ENCODE data around the gene MEAK7.

MEAK7 gene

DNA sequence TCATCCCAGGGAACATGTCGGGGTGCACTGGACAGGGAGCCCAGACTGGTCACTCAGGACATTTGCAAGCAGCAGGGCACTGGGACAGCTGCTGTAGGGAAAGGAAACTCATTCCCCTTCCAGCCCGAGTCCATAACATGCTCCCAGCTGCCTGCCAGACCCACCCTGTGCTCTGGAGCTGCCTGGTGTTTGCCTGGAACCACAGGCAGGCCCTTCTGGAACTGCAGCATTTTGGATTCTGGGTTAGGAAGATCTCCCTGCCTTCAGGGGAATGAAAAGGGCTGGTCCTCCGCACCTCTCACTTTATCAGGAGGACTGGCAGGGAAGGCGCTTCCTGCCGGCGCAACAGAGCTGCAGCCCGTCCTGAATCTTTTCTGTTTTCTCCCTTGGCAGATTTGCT, 41.2 kb downstream of the MEAK7 start:
- DNase-seq: no peak

DNA sequence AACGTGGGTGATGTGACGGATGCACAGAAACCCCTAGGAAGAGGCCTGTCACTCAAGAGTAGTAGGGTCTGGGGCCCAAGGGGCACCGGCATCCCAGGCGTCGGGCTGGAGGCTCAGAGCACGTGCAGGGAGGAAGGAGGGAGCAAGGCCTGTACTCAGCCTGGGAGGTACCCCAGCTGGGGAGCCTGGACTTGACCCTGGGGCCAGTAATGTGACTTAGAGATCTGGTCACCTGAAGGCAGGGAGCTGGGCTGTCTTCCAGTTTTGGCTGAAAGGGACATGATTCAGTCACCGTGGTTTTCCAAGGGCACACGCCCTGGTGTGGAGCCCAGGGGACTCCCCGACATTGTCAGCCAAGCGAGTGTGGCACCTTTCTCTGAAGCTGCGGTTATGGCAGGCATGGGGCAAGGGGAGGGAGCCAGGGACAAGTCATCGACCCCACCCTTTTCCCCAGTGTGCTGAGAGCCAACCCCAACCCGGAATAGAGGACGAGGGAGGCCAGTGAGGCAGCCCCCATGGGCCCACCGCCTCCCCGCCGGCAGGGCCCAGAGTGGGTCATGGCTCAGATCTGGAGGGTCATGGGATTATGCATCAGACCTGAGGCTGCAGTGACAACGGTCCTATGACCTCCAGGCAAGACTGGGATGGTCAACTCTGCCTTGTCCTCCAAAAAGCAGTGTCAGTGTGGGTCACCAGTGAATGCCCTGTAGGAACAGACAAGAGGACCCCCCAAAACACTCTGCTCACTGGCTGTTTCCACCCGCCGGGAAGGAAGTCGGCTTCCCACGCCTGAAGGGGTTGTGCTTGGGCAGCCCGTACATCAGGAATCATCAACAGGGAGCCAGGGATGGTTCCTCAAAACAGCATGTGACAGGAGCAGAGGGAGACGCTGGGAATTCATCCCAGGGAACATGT, 41.9 kb downstream of the MEAK7 start:
- DNase-seq: no peak

DNA sequence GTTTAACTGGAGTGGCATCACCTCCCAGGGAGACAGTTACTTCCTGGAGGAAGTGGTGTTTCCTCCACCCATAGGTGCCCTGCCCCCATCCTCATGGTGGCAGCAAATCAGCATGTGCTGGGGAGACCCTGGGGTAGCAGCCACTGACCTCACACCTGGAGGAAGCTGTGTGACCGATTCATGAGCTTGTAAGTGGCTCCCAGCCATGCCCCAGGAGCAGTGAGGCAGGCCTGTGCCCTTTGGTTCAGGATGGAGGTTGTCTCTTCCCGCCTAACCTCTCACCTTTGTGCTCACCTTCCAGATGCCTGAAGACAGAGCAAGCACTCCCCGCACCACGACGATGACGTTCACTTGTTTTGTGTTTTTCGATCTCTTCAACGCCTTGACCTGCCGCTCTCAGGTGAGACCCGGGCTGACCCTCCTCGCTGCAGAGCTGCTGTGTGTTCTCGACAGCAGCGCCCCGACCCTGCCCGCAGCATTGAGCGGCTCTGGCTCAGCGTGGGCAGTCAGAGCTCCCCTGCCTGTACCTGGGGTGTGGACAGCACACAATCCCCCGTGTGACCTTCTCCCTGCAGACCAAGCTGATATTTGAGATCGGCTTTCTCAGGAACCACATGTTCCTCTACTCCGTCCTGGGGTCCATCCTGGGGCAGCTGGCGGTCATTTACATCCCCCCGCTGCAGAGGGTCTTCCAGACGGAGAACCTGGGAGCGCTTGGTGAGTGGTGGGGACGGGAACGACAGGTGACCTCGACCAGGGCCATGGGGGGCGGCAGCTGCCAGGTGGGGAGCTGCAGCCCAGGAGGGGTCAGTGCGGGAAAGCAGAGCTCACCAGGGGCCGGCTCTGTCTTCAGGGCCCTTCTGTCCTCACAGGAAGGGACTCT, 42.8 kb downstream of the MEAK7 start:
- no peak for DNase-seq

- DNase-seq: no peak
Measured at GRCh38 chr16:84461029-84461412, 43.4 kb downstream of the MEAK7 start.

- no peak for DNase-seq
Measured at GRCh38 chr16:84460406-84461028, 43.9 kb downstream of the MEAK7 start.

GRCh38 chr16:84459941-84460405, 44.5 kb downstream of the MEAK7 start:
- no peak for DNase-seq

DNA sequence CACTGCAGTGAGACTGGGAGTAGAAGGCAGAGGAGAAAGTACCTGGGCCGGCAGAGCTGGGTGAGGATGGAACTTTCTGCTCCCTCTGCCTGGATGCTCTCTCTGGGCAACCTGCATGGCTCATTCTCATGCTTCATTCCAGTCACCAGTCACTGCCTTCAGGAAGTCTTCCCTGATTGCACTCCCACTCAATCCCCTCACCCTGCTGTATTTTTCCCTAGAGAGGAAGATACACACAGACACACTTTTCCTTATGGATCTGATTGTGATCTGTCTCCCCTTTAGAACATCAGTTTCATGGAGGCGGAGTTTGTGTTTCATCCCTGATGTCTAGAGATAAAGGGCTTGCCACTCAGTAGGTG, 44.9 kb downstream of the MEAK7 start:
- DNase-seq: no peak

DNA sequence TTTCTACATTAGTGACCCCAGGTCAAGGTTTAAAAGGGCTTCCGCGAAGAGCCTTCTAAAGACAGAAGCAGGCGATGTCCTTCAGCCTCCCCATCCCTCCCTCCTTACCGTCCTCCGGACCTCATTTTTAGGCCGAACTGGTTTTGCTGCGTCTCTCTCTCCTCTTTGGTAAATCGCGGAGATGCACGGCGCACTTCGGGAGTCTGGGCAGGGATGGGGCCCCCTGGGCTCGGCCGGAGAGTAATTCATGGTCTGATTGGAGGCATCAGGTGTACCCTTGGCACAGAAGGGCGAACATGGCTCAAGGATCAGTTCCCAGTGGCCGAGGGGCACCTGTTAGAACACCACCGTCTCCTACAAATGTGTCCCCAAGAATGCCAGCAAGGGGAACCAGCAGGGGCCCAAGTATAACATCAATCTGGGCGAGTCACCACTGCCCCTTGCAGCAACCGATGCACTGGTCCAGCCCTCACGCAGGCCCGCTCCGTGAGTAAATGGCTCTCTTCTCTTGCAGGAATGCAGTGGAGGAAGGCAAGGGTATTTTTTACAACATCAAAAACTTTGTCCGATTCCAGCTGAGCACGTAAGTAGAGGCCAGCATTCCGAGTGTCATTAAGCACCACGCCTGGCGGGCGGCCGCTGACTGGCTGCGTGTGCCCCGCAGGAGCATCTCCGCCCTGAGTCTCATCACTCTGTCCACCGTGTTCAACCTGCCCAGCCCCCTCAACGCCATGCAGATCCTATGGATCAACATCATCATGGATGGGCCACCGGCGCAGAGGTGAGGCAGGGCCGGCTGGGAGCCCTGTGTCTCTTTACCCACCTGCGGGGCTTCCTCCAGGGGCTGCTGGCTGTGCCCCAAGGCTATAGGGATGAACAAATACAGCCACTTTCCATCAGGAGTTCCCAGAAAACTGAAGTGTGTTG, 45.6 kb downstream of the MEAK7 start:
- DNase-seq: no peak

GRCh38 chr16:84455031-84455430, 49.4 kb downstream of the MEAK7 start:
- no peak for DNase-seq
